ENCODE results near the gene PROP1.
"Not testable (repeated sequence)": the region's sequence is repeated elsewhere in the genome, so short reads cannot be mapped to it uniquely, and the experiment has no call there.

PROP1 gene

GRCh38 chr5:177943805-177944736, 52.0 kb downstream of the PROP1 start:
- not testable (repeated sequence) for DNase-seq

- not testable (repeated sequence) for DNase-seq
Observed at GRCh38 chr5:177942896-177943295, 53.1 kb downstream of the PROP1 start.
